OCI-LY1 (cell line): ENCODE measurements around the gene ZNF611.

Experiments used
- H2AFZ ChIP-seq: fragments of 200-600 bp; sonication (generic), shearing (Covaris generic); 2 replicates; pipeline ENCODE4 v1.6.0; 2014; ENCODE audit warnings: antibody characterized with exemption, mild to moderate bottlenecking, low read length
- H3F3A ChIP-seq: fragments of 200-600 bp; sonication (generic), shearing (Covaris generic); 2 replicates; pipeline ENCODE4 v1.6.0; 2014; ENCODE audit warnings: mild to moderate bottlenecking, antibody characterized with exemption, low read length, moderate library complexity; ENCODE audit not compliant: insufficient read depth
- H3K27ac ChIP-seq: fragments of 200-600 bp; sonication (generic); 2 replicates; pipeline ENCODE4 v1.5.1; 2014; ENCODE audit warnings: low read length, mixed run types, mild to moderate bottlenecking, low read depth; ENCODE audit not compliant: poor library complexity, severe bottlenecking
- H3K27me3 ChIP-seq: fragments of 200-600 bp; sonication (generic); 2 replicates; pipeline ENCODE4 v1.6.0; 2014; ENCODE audit warnings: antibody characterized with exemption, mild to moderate bottlenecking, low read length, moderate library complexity; ENCODE audit not compliant: insufficient read depth
- H3K36me3 ChIP-seq: fragments of 200-600 bp; sonication (generic); 2 replicates; pipeline ENCODE4 v1.6.1; 2014; ENCODE audit warnings: mild to moderate bottlenecking, antibody characterized with exemption, low read length, moderate library complexity, mixed read lengths; ENCODE audit not compliant: insufficient read depth
- H3K4me1 ChIP-seq: fragments of 200-600 bp; sonication (generic); 2 replicates; pipeline ENCODE4 v1.5.1; 2014; ENCODE audit warnings: mild to moderate bottlenecking, low read length, moderate library complexity; ENCODE audit not compliant: insufficient read depth, severe bottlenecking
- H3K4me2 ChIP-seq: fragments of 200-600 bp; sonication (generic), shearing (Covaris generic); 2 replicates; pipeline ENCODE4 v1.6.1; 2014; ENCODE audit warnings: low read length
- H3K4me3 ChIP-seq: fragments of 200-600 bp; sonication (generic); 2 replicates; pipeline ENCODE4 v1.5.1; 2014; ENCODE audit warnings: low read length, low read depth, mild to moderate bottlenecking, mixed read lengths; ENCODE audit not compliant: poor library complexity, severe bottlenecking
- H3K79me2 ChIP-seq: fragments of 200-600 bp; shearing (Covaris generic); 2 replicates; pipeline ENCODE4 v1.6.1; 2016; ENCODE audit warnings: mixed run types, low read length, mixed read lengths; ENCODE audit not compliant: insufficient read depth
- H3K9ac ChIP-seq: fragments of 200-600 bp; sonication (generic), shearing (Covaris generic); 2 replicates; pipeline ENCODE4 v1.6.1; 2014; ENCODE audit warnings: mild to moderate bottlenecking, low read length, mixed read lengths
- H3K9me2 ChIP-seq: fragments of 200-600 bp; sonication (generic), shearing (Covaris generic); 2 replicates; pipeline ENCODE4 v1.6.1; 2014; ENCODE audit warnings: low read depth, mild to moderate bottlenecking, low read length, mixed read lengths
- H3K9me3 ChIP-seq: fragments of 200-600 bp; shearing (Covaris generic); 2 replicates; pipeline ENCODE4 v1.6.1; 2014; ENCODE audit warnings: low read length, mixed read lengths
- H4K20me1 ChIP-seq: fragments of 200-600 bp; sonication (generic), shearing (Covaris generic); 2 replicates; pipeline ENCODE4 v1.6.0; 2016; ENCODE audit warnings: mild to moderate bottlenecking, low read length; ENCODE audit not compliant: insufficient read depth
- EZH2 ChIP-seq: fragments of 200-600 bp; sonication (generic), shearing (Covaris generic); IDR thresholded peaks from 2 replicates; pipeline ENCODE4 v1.8.0; 2017; ENCODE audit warnings: borderline replicate concordance, mixed run types, mild to moderate bottlenecking, antibody characterized with exemption, low read length, moderate library complexity, mixed read lengths
- TF ChIP-seq, protein P1 (sequence below): fragments of 200-600 bp; sonication (generic), shearing (Covaris generic); IDR thresholded peaks from 2 replicates; pipeline ENCODE4 v1.5.1; 2017; ENCODE audit warnings: mild to moderate bottlenecking, antibody characterized with exemption, low read length, moderate library complexity, mixed read lengths

Gene ZNF611

GRCh38 chr19:52653161-52653560, 81.7 kb downstream of the ZNF611 start:
- H4K20me1 ChIP-seq: no peaks in the 10 kb centered on the region
- H3K9me3 ChIP-seq: peaks cover 19% of the 10 kb centered on the region; the same call in 1 of the 2 replicates
- H3K4me2 ChIP-seq: no peak overlapping the region
- no peaks in the 10 kb centered on the region for H3K9me2 ChIP-seq
- peaks cover 93% of the 10 kb centered on the region for H3K36me3 ChIP-seq
- no peak overlapping the region for H3K27ac ChIP-seq
- no peaks in the 10 kb centered on the region for H3K79me2 ChIP-seq
- H3F3A ChIP-seq: no peaks in the 10 kb centered on the region
- H3K4me1 ChIP-seq: no peaks in the 10 kb centered on the region
- H2AFZ ChIP-seq: no peak overlapping the region
- TF ChIP-seq, protein P1, sequence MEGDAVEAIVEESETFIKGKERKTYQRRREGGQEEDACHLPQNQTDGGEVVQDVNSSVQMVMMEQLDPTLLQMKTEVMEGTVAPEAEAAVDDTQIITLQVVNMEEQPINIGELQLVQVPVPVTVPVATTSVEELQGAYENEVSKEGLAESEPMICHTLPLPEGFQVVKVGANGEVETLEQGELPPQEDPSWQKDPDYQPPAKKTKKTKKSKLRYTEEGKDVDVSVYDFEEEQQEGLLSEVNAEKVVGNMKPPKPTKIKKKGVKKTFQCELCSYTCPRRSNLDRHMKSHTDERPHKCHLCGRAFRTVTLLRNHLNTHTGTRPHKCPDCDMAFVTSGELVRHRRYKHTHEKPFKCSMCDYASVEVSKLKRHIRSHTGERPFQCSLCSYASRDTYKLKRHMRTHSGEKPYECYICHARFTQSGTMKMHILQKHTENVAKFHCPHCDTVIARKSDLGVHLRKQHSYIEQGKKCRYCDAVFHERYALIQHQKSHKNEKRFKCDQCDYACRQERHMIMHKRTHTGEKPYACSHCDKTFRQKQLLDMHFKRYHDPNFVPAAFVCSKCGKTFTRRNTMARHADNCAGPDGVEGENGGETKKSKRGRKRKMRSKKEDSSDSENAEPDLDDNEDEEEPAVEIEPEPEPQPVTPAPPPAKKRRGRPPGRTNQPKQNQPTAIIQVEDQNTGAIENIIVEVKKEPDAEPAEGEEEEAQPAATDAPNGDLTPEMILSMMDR: no peak
- no peak for TF ChIP-seq EZH2
- no peak overlapping the region for H3K9ac ChIP-seq
- no peak overlapping the region for H3K4me3 ChIP-seq
- no peaks in the 10 kb centered on the region for H3K27me3 ChIP-seq
